OCI-LY3 (cell line): ENCODE measurements around the gene HECW1.

Experiments
- EZH2phosphoT487 ChIP-seq: fragments of 200-600 bp; shearing (Covaris generic); IDR thresholded peaks from 2 replicates; pipeline ENCODE4 v1.6.1; 2018; ENCODE audit warnings: antibody characterized with exemption, mixed run types, low read depth
- TF ChIP-seq, protein P1 (sequence below): fragments of 200-600, 300-600 bp; sonication (generic); IDR thresholded peaks from 2 replicates; pipeline ENCODE4 v1.5.1; 2014; ENCODE audit warnings: antibody characterized with exemption, low read length, low read depth

GRCh38 chr7:43546231-43546630 lies 433.8 kb downstream of the HECW1 start:
- TF ChIP-seq, protein P1, sequence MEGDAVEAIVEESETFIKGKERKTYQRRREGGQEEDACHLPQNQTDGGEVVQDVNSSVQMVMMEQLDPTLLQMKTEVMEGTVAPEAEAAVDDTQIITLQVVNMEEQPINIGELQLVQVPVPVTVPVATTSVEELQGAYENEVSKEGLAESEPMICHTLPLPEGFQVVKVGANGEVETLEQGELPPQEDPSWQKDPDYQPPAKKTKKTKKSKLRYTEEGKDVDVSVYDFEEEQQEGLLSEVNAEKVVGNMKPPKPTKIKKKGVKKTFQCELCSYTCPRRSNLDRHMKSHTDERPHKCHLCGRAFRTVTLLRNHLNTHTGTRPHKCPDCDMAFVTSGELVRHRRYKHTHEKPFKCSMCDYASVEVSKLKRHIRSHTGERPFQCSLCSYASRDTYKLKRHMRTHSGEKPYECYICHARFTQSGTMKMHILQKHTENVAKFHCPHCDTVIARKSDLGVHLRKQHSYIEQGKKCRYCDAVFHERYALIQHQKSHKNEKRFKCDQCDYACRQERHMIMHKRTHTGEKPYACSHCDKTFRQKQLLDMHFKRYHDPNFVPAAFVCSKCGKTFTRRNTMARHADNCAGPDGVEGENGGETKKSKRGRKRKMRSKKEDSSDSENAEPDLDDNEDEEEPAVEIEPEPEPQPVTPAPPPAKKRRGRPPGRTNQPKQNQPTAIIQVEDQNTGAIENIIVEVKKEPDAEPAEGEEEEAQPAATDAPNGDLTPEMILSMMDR = no peak
- no peak for TF ChIP-seq EZH2phosphoT487
